Mesenchymal stem cell (in vitro differentiated cells and primary cell): ENCODE measurements around the gene ANO3.
A peak's percentile ranks its signal among the peaks of the same experiment; 100 is the strongest.

ENCODE experiments used
- DNase-seq: peaks from one replicate; pipeline ENCODE4 v3.0.0-alpha.2; 2013
- H2AFZ ChIP-seq: one replicate; pipeline ENCODE4 v1.6.1; 2013; ENCODE audit warnings: low read depth, mild to moderate bottlenecking, control low read depth, inconsistent platforms, low read length, moderate library complexity
- H2AK5ac ChIP-seq: 2 replicates; pipeline ENCODE4 v1.6.1; 2013; ENCODE audit warnings: low read length, moderate library complexity, mild to moderate bottlenecking, inconsistent platforms; ENCODE audit not compliant: severe bottlenecking
- H2BK120ac ChIP-seq: one replicate; pipeline ENCODE4 v1.6.1; 2013; ENCODE audit warnings: low read depth, mild to moderate bottlenecking, inconsistent platforms, low read length, moderate library complexity
- H2BK12ac ChIP-seq, 2 experiments: one replicate each; pipeline ENCODE4 v1.6.1; 2013; ENCODE audit warnings: inconsistent platforms in 2 of 2, low read length in 2 of 2, mild to moderate bottlenecking in 2 of 2, moderate library complexity in 2 of 2, control low read depth in 1 of 2
- H2BK15ac ChIP-seq: one replicate; pipeline ENCODE4 v1.6.1; 2013; ENCODE audit warnings: mild to moderate bottlenecking, low read depth, inconsistent platforms; ENCODE audit not compliant: poor library complexity, severe bottlenecking
- H2BK5ac ChIP-seq: 2 replicates; pipeline ENCODE4 v1.6.1; 2013; ENCODE audit warnings: low read depth, mild to moderate bottlenecking, low read length, control low read depth, inconsistent platforms; ENCODE audit not compliant: poor library complexity, severe bottlenecking
- H3K14ac ChIP-seq, 2 experiments: one replicate each; pipeline ENCODE4 v1.6.1; 2013; ENCODE audit warnings: inconsistent platforms in 2 of 2, low read length in 2 of 2, control low read depth in 1 of 2, mild to moderate bottlenecking in 1 of 2, moderate library complexity in 1 of 2
- H3K18ac ChIP-seq, 2 experiments: one replicate each; pipeline ENCODE4 v1.6.1; 2013; ENCODE audit warnings: inconsistent platforms in 2 of 2, low read length in 2 of 2, control low read depth in 1 of 2, low read depth in 1 of 2, mild to moderate bottlenecking in 1 of 2
- H3K23ac ChIP-seq, 2 experiments: one replicate each; pipeline ENCODE4 v1.6.1; 2013; ENCODE audit warnings: inconsistent platforms in 2 of 2, low read length in 2 of 2, mild to moderate bottlenecking in 2 of 2, moderate library complexity in 2 of 2, control low read depth in 1 of 2
- H3K27ac ChIP-seq: 2 replicates; pipeline ENCODE4 v1.5.1; 2013; ENCODE audit warnings: mild to moderate bottlenecking, moderate library complexity, low read length, control low read depth, inconsistent platforms; ENCODE audit not compliant: poor library complexity, severe bottlenecking
- H3K27me3 ChIP-seq, 2 experiments: 2 replicates each; pipeline versions ENCODE4 v1.6.1 to v1.7.0; 2013; ENCODE audit warnings: low read length in 2 of 2, mild to moderate bottlenecking in 2 of 2, moderate library complexity in 2 of 2, control low read depth in 1 of 2, inconsistent platforms in 1 of 2; ENCODE audit not compliant: control insufficient read depth in 1 of 2, insufficient read depth in 1 of 2
- H3K36me3 ChIP-seq, 2 experiments: 2 replicates each; pipeline versions ENCODE4 v1.6.1 to v1.7.0; 2013; ENCODE audit warnings: low read length in 2 of 2, control low read depth in 1 of 2, inconsistent platforms in 1 of 2, low read depth in 1 of 2, mild to moderate bottlenecking in 1 of 2; ENCODE audit not compliant: insufficient read depth in 2 of 2, control insufficient read depth in 1 of 2
- H3K4ac ChIP-seq, 2 experiments: one replicate each; pipeline ENCODE4 v1.6.1; 2013; ENCODE audit warnings: inconsistent platforms in 2 of 2, low read length in 2 of 2, mild to moderate bottlenecking in 2 of 2, moderate library complexity in 2 of 2, control low read depth in 1 of 2, low read depth in 1 of 2
- H3K4me1 ChIP-seq: 2 replicates; pipeline ENCODE4 v1.6.1; 2013; ENCODE audit warnings: low read depth, low read length, control low read depth; ENCODE audit not compliant: control insufficient read depth, insufficient read depth
- H3K4me2 ChIP-seq: 2 replicates; pipeline ENCODE4 v1.6.1; 2013; ENCODE audit warnings: low read length, mild to moderate bottlenecking, inconsistent platforms; ENCODE audit not compliant: poor library complexity, severe bottlenecking
- H3K4me3 ChIP-seq, 2 experiments: 2 replicates each; pipeline versions ENCODE4 v1.5.1 to v1.7.0; 2013; ENCODE audit warnings: low read length in 2 of 2, mild to moderate bottlenecking in 2 of 2, control low read depth in 1 of 2, low read depth in 1 of 2; ENCODE audit not compliant: insufficient read depth in 1 of 2
- H3K79me1 ChIP-seq: replicated peaks from 2 replicates; pipeline ENCODE4 v1.6.1; 2013; ENCODE audit warnings: mild to moderate bottlenecking, control low read depth, low read length, inconsistent platforms; ENCODE audit not compliant: poor library complexity, severe bottlenecking
- H3K9ac ChIP-seq: 2 replicates; pipeline ENCODE4 v1.7.0; 2013; ENCODE audit warnings: mild to moderate bottlenecking, low read length, moderate library complexity
- H3K9me3 ChIP-seq: 2 replicates; pipeline ENCODE4 v1.7.0; 2013; ENCODE audit warnings: mild to moderate bottlenecking, low read length; ENCODE audit not compliant: control insufficient read depth
- H4K8ac ChIP-seq: one replicate; pipeline ENCODE4 v1.6.1; 2013; ENCODE audit warnings: inconsistent platforms, mild to moderate bottlenecking, low read length, moderate library complexity
- H4K91ac ChIP-seq: one replicate; pipeline ENCODE4 v1.6.1; 2013; ENCODE audit warnings: mild to moderate bottlenecking, low read length, inconsistent platforms
- WGBS: methylation state at CpG from one replicate; pipeline ENCODE4 v1.1.7; 2013; ENCODE audit warnings: mixed read lengths; 5-methylcytosine and 5-hydroxymethylcytosine counted together

ANO3 gene

GRCh38 chr11:26569646-26570045, 237.7 kb downstream of the ANO3 start:
- H2BK5ac ChIP-seq = no peak overlapping the region
- no peak overlapping the region for H3K18ac ChIP-seq
- no peak overlapping the region for H2BK120ac ChIP-seq
- H2BK12ac ChIP-seq = no peak overlapping the region
- no peak overlapping the region for H2AFZ ChIP-seq
- no peaks in the 10 kb centered on the region for H3K79me1 ChIP-seq
- no peak overlapping the region for H3K27ac ChIP-seq
- no peak overlapping the region for H3K9ac ChIP-seq
- H3K36me3 ChIP-seq = no peaks in the 10 kb centered on the region
- H3K4me1 ChIP-seq = peaks cover 2% of the 10 kb centered on the region
- DNase-seq = no peak
- no peak overlapping the region for H3K4me2 ChIP-seq
- WGBS = no CpG with 5 or more reads among the region's 2 CpGs
- H3K4ac ChIP-seq = no peak overlapping the region
- no peak overlapping the region for H2BK15ac ChIP-seq
- no peak overlapping the region for H3K14ac ChIP-seq
- no peak overlapping the region for H2AK5ac ChIP-seq
- no peak overlapping the region for H3K4me3 ChIP-seq
- no peaks in the 10 kb centered on the region for H3K27me3 ChIP-seq
- no peak overlapping the region for H3K23ac ChIP-seq
- no peak overlapping the region for H4K8ac ChIP-seq
- no peaks in the 10 kb centered on the region for H3K9me3 ChIP-seq
- no peak overlapping the region for H4K91ac ChIP-seq

GRCh38 chr11:26571861-26572654, 240.1 kb downstream of the ANO3 start, which contains the start of gene MUC15:
Gene MUC15, minus strand, starts transcription at chr11:26572263. Its CDS starts 5,169 bp downstream, at chr11:26567094.
- H3K4me2 ChIP-seq = no peak within 1 kb of the TSS
- WGBS = 81% methylated on average over 10 of the region's 12 CpGs
- H3K4me3 ChIP-seq = no peak within 1 kb of the TSS
- H4K8ac ChIP-seq = no peak within 1 kb of the TSS
- H3K14ac ChIP-seq = no peak within 1 kb of the TSS
- H2AFZ ChIP-seq = no peak within 1 kb of the TSS
- H3K4ac ChIP-seq = no peak within 1 kb of the TSS
- no peak within 1 kb of the TSS for H2AK5ac ChIP-seq
- no peaks in the 10 kb centered on the region for H3K27me3 ChIP-seq
- H2BK15ac ChIP-seq = no peak within 1 kb of the TSS
- no peak within 1 kb of the TSS for H2BK12ac ChIP-seq
- peak within 1 kb of the TSS in 1 of 2 experiments; percentile 0 for H3K18ac ChIP-seq
- no peaks in the 10 kb centered on the region for H3K36me3 ChIP-seq
- H3K23ac ChIP-seq = no peak within 1 kb of the TSS
- no peak within 1 kb of the TSS for H3K9ac ChIP-seq
- no peak within 1 kb of the TSS for H3K27ac ChIP-seq
- H2BK120ac ChIP-seq = no peak within 1 kb of the TSS
- no peaks in the 10 kb centered on the region for H3K9me3 ChIP-seq
- H2BK5ac ChIP-seq = no peak within 1 kb of the TSS
- H3K4me1 ChIP-seq = peaks cover 2% of the 10 kb centered on the region
- no peak within 1 kb of the TSS for H4K91ac ChIP-seq
- no peak for DNase-seq
- H3K79me1 ChIP-seq = no peaks in the 10 kb centered on the region

GRCh38 chr11:26572770-26573402, 241.0 kb downstream of the ANO3 start:
- 85% methylated on average over 8 of the region's 11 CpGs for WGBS
- no peak overlapping the region for H3K9ac ChIP-seq
- no peaks in the 10 kb centered on the region for H3K27me3 ChIP-seq
- no peak overlapping the region for H3K23ac ChIP-seq
- H3K79me1 ChIP-seq = no peaks in the 10 kb centered on the region
- no peak overlapping the region for H2BK12ac ChIP-seq
- no peak overlapping the region for H2BK15ac ChIP-seq
- no peak overlapping the region for H3K18ac ChIP-seq
- H4K91ac ChIP-seq = no peak overlapping the region
- no peak for DNase-seq
- H2BK120ac ChIP-seq = no peak overlapping the region
- H2AK5ac ChIP-seq = no peak overlapping the region
- H4K8ac ChIP-seq = no peak overlapping the region
- H3K4me2 ChIP-seq = no peak overlapping the region
- H3K27ac ChIP-seq = no peak overlapping the region
- no peak overlapping the region for H2AFZ ChIP-seq
- no peaks in the 10 kb centered on the region for H3K9me3 ChIP-seq
- H3K4me1 ChIP-seq = peaks cover 2% of the 10 kb centered on the region
- no peak overlapping the region for H3K4ac ChIP-seq
- H3K36me3 ChIP-seq = no peaks in the 10 kb centered on the region
- no peak overlapping the region for H3K4me3 ChIP-seq
- no peak overlapping the region for H3K14ac ChIP-seq
- no peak overlapping the region for H2BK5ac ChIP-seq

- WGBS = 77% methylated on average over 2 of the region's 2 CpGs
- H2BK120ac ChIP-seq = no peak overlapping the region
- H2AK5ac ChIP-seq = no peak overlapping the region
- H3K14ac ChIP-seq = no peak overlapping the region
- H3K79me1 ChIP-seq = no peaks in the 10 kb centered on the region
- H3K4me3 ChIP-seq = no peak overlapping the region
- H3K4me2 ChIP-seq = no peak overlapping the region
- H3K9ac ChIP-seq = no peak overlapping the region
- no peak overlapping the region for H3K23ac ChIP-seq
- no peak overlapping the region for H2BK12ac ChIP-seq
- H3K27me3 ChIP-seq = no peaks in the 10 kb centered on the region
- no peak overlapping the region for H2BK15ac ChIP-seq
- no peak for DNase-seq
- H4K91ac ChIP-seq = no peak overlapping the region
- H4K8ac ChIP-seq = no peak overlapping the region
- H3K4me1 ChIP-seq = peaks cover 2% of the 10 kb centered on the region
- no peaks in the 10 kb centered on the region for H3K36me3 ChIP-seq
- H3K27ac ChIP-seq = no peak overlapping the region
- H2BK5ac ChIP-seq = no peak overlapping the region
- no peaks in the 10 kb centered on the region for H3K9me3 ChIP-seq
- H3K18ac ChIP-seq = no peak overlapping the region
- no peak overlapping the region for H2AFZ ChIP-seq
- H3K4ac ChIP-seq = no peak overlapping the region
These were observed 242.0 kb downstream of the ANO3 start for GRCh38 chr11:26573896-26574295.
